Activated CD8-positive, alpha-beta memory T cell treated with anti-CD3 and anti-CD28 coated beads, Interleukin-2, amount 50 U/mL, for 24 hours (primary cell): ENCODE data around the gene GATAD2A.
A peak's percentile ranks its signal among the peaks of the same experiment; 100 is the strongest.
"Not testable (repeated sequence)": the region's sequence is repeated elsewhere in the genome, so short reads cannot be mapped to it uniquely, and the experiment has no call there.

Experiments used
- DNase-seq: peaks from one replicate; pipeline ENCODE4 v3.0.0-alpha.2; 2020; ENCODE audit errors: extremely low read depth

Gene GATAD2A

DNA sequence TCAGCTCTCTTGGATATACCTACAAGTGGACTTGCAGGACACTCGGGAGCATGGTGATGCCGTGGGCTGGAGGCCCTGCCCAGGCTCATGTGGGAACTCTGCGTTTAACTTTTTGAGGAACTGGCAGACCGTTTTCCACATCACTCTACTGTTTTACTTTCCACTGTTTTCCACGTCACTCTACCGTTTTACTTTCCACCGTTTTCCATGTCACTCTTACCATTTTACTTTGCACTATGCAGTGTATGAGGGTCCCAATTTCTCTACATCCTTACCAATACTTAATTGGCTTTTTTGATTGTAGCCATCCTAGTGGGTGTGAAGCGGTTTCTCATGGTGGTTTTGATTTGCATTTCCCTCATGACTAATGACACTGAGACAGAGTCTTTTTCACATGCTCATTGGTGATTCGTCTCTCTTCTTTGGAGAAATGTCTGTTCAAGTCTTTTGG is 40.5 kb downstream of the GATAD2A start:
- DNase-seq: no peak

- DNase-seq: no peak
These were observed 41.4 kb downstream of the GATAD2A start for GRCh38 chr19:19446655-19447437.

DNA sequence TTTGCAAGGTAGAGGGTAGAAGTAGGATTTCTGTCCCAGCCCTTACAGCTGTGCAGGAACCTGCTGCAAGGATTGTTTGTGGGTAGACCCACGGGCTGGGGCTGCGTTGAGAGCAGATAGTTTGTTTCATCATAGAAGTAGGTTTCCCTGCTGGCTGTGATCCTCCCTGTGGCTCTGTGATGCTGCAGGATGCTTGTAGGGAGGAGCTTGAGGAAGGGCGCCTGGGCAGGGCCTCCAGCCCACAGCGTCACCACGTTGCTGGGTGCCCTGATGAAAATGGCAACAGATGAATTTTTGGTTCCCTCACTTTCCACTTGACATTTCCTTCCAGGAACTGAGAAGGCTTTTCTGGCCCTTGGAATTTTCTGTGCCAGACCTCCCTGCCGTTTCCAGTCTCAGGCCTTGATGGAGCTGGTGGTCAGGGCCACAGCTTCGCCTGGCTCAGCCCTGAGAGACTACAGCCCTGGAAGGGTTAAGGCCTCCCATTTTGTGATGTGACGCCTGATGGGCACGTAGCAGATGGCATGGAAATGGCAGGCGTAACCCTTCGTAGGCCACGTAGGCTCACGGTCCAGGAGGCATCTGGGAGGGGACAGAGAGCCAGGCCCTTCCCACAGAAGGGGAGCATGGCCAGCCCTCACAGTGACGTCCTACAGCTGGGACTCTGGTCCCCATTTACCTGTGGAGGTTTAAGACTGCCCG is 42.2 kb downstream of the GATAD2A start:
- no peak for DNase-seq

DNA sequence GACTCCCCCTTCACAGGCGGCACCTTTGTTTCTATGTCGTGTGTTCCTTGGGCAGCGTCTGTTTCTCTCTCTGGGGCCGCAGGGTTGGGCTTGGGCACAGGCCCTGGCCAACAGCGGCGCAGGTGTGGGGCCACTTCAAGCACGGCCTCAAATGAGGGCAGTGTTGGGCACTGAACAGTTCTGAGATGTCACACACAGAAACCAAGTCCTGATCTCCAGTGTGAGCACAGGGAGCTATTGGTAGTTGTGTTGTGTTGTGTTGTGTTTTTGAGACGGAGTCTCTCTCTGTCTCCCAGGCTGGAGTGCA is 42.7 kb downstream of the GATAD2A start:
- no peak for DNase-seq

DNA sequence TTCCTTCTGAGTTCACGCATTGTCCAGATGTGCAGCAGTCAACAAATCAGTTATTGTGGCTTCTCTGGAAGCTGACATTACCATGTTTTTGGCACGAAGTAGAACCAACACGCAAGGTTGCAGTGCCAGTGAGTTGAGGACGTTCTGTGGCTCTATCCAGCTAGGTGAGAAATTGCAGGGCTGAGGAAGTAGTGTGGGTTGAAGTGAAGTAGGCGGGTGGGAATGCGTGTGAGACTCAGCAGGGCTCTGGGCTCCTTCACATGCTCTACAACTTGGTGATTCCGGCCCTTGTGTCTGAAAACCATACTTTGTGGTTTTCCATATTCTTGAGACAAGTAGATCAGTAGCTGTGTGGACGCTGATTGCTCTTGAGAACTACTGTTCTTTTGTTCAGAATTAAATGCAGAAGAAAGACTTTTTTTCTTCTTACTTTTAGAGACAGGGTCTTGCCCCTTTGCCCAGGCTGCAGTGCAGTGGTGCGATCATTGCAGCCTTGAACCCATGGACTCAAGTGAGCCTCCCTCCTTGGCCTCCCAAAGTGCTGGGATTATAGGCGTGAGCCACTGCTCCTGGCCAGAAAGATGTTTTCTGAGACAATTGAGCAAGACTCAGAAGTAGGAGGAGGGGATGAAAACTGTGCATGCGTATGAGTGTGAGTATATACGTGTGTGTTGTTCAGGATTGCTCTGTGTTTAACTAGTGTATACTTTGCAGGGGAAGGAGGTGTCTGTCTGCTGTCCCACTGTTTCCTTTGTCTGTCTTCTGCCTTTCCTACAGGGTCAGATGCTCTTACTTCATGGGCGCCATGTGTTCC is 46.2 kb downstream of the GATAD2A start:
- no peak for DNase-seq

GRCh38 chr19:19452243-19453124 is 47.0 kb downstream of the GATAD2A start:
- no peak for DNase-seq

GRCh38 chr19:19453125-19453454 is 47.6 kb downstream of the GATAD2A start:
- no peak for DNase-seq

GRCh38 chr19:19455166-19455919 is 49.9 kb downstream of the GATAD2A start:
- DNase-seq: not testable (repeated sequence)

DNA sequence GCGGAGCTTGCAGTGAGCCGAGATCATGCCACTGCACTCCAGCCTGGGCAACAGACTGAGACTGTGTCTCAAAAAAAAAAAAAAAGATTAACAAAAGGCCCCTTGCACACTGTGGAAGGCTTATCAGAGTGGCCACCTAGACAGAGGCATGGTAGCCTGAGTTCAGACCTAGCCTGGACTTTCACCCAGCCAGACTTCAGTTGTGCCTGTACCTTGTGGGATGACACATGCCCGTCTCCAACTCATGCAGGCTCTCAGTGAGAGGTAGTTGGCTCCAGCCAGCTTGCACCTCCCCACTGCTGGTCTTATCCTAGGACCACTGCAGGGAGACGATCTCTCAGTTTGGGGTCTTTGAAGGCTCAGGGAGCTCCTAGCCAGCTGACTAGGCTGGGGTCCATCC is 52.2 kb downstream of the GATAD2A start:
- no peak for DNase-seq

GRCh38 chr19:19458110-19458816 is 52.8 kb downstream of the GATAD2A start:
- no peak for DNase-seq

DNA sequence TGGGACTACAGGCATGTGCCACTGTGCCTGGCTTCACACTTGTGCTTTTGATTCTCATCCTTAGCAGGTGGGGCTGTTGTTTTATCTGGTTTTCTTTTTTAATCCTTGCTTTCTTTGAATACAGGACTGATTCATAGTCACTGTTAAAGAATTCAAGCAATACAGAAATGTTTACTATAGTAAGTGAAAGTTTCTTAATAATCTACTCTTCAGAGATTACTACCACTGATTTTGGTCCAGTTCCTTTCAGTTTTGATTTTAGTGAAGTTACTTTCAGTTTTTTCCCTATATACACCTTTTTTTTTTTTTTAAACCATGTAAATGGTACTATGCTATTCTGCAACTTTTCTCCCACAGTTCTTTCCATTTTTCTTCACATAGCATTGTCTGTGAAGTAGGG is 53.6 kb downstream of the GATAD2A start:
- no peak for DNase-seq

DNA sequence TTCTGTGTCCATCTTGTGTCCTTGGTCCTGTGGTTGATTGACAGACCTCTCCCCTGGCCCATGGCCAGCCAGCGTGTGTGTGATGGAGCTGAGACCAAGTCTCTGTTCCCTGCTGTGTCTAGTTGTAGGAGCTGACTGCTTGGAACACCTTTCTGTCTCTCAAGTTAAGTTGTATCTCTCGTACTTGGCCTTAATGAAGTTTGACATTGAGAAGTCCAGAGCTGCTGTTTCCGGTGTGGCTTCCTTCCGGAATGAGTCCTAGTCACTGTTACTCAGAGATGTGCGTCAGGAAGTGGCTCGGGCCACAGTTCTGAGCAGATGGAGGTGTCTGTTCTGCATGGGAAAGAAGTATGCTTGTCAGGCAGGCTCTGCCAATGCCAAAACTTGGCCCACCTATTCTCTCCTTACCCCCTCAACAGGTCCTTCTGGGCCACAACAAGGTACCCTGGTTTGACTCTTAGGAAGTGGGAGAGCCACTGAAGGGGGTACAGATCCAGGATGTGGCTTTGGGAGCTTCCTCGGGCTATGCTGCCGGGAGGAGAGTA is 54.3 kb downstream of the GATAD2A start:
- DNase-seq: peak; percentile 49

DNA sequence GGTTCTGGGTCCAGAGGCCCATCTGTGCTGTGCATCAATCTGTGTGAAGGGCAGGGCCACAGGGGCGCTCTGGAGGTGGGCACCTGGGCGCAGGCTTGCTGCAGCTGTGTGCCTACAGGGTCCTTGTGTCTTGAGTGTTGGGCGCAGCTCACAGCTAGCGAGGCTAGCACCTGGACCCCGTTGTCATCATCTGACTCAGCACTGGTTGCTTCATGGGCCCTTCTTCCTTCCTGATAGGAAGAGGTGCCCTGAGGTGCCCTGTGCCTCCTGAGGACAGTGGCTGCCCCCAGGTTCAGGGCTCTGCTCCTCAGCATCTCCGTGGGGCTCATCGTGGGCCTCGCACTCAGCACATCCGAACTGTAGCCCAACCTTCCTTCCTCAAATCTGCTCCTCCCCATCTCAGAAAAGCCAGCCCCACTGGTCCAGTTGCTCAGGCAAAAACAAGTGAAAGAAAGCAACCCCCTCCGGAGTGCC is 54.8 kb downstream of the GATAD2A start:
- no peak for DNase-seq

- no peak for DNase-seq
These were observed 55.3 kb downstream of the GATAD2A start for GRCh38 chr19:19460761-19461265.

- no peak for DNase-seq
These were observed 55.8 kb downstream of the GATAD2A start for GRCh38 chr19:19461306-19461670.

DNA sequence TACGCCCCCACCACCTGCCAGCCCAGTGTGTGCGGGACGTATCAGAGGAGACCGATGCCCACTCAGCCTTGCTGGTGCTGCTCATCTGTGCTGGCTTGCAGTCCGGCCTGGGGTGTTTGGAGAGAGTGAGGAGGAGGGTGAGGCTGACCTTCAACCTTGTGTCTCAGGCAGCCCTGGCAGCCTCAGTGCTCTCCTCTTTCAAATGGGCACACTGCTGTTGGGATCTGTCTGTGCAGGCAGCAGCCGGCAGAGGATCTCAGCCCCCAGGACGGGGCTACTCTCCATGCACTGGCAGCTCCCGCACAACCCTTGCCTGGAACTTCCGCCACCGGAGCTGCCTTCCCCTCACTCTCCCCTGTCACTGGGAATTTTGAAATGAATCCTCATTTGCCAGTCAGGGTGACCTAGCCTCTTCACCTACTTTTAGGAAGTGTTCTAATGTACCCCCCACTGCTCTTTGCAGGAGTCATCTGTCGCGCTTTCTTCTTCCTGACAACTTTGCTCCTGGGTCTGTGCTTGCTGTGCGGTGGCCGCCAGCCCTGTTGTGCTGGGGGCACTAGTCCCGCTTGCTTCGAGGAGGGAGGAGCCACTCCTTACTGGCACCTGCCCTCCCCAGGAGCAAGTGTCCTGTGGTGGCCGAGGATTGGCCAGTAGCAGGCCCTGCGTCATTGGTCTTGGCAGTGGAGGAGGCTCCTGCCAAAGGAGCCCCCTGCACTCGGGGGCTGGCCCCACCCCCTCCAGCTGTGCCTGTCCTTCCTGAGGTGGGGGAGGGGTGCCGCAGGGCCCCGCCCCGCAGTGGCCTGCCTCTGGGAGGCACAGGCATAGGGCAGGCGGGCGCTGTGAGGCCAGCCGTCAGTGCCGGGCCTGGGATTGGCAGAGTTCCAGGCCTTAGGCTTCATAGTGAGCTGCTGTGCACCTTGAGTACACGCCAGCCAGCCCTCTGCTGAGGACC is 56.5 kb downstream of the GATAD2A start:
- DNase-seq: no peak

- DNase-seq: no peak
These were observed 58.1 kb downstream of the GATAD2A start for GRCh38 chr19:19463348-19464117.
